Esophagus squamous epithelium (tissue), 4 donors: Measurements from ENCODE around the gene SH3PXD2B.

Source experiments
- CTCF ChIP-seq, 6 experiments: fragments of 450-650 bp in 4 of 6; fragments of 200-600 bp in 2 of 6; sonication (generic) in 2 of 6; IDR thresholded peaks; one replicate each; pipeline ENCODE4 v1.5.1; 2016 to 2019; ENCODE audit warnings: antibody characterized with exemption in 6 of 6, mild to moderate bottlenecking in 4 of 6, moderate library complexity in 4 of 6
- POLR2A ChIP-seq, 4 donors: fragments of 450-650 bp; IDR thresholded peaks; one replicate each; pipeline ENCODE4 v1.6.1; 2017; ENCODE audit warnings: antibody characterized with exemption in 4 of 4, mild to moderate bottlenecking in 4 of 4, moderate library complexity in 3 of 4

GRCh38 chr5:172434251-172434650 is 20.1 kb downstream of the SH3PXD2B start:
- TF ChIP-seq POLR2A (IDR thresholded peaks at IDR 0.05) (no peak), CTCF (IDR thresholded peaks at IDR 0.05) (no peak)
